Epithelial cell of esophagus (primary cell): ENCODE results near the gene GABRG3.

Source experiments
- DNase-seq: peaks from one replicate; pipeline ENCODE4 v3.0.0; 2010; ENCODE audit warnings: low read depth
- H3K4me3 ChIP-seq: 2 replicates; pipeline ENCODE4 v1.5.1; 2011; ENCODE audit warnings: mild to moderate bottlenecking, low read length, control low read depth
- TF ChIP-seq, protein P1 (sequence below): IDR thresholded peaks from 2 replicates; pipeline ENCODE4 v1.5.1; 2011; ENCODE audit warnings: low read depth, mild to moderate bottlenecking, low read length, control low read depth, inconsistent platforms; ENCODE audit not compliant: insufficient read depth; ENCODE audit errors: missing control alignments

Gene GABRG3

DNA sequence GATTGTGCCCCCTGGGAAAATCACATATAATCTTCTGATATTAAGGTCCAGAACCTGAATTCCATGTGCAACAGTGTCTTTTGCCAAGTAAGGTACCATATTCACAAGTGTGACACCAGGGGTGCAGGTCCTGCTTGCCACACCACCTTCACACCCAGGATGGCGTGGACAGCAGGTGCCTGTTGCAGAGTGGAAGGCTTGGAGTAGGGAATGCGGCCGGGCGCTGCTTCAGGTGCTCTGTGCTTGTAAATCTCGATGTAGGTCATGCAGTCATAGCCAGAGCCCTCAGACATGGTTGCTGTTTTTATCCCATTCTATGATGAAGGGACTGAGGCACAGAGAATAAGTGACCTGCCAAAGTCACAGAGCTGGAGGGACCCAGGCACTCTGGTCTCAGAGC is 34.5 kb upstream of the GABRG3 start:
- H3K4me3 ChIP-seq: no peak overlapping the region
- no peak for DNase-seq
- TF ChIP-seq, protein P1, sequence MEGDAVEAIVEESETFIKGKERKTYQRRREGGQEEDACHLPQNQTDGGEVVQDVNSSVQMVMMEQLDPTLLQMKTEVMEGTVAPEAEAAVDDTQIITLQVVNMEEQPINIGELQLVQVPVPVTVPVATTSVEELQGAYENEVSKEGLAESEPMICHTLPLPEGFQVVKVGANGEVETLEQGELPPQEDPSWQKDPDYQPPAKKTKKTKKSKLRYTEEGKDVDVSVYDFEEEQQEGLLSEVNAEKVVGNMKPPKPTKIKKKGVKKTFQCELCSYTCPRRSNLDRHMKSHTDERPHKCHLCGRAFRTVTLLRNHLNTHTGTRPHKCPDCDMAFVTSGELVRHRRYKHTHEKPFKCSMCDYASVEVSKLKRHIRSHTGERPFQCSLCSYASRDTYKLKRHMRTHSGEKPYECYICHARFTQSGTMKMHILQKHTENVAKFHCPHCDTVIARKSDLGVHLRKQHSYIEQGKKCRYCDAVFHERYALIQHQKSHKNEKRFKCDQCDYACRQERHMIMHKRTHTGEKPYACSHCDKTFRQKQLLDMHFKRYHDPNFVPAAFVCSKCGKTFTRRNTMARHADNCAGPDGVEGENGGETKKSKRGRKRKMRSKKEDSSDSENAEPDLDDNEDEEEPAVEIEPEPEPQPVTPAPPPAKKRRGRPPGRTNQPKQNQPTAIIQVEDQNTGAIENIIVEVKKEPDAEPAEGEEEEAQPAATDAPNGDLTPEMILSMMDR: no peak

DNA sequence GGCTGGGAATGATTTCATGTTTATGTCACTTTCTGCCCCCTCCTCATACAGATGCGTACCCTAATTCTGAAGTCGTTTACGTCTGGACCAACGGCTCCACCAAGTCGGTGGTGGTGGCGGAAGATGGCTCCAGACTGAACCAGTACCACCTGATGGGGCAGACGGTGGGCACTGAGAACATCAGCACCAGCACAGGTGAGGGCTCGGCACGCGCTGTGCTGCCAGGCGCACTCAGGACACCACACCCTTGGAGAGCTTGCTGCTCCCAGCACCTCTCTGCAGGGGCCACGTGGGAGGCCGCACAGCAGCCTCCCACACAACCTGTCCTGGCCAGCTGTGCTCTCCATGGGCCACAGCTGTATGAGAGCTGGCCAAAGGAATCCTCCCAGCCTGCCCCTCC is 33.8 kb upstream of the GABRG3 start:
- no peak overlapping the region for H3K4me3 ChIP-seq
- TF ChIP-seq, protein P1: no peak
- DNase-seq: no peak

DNA sequence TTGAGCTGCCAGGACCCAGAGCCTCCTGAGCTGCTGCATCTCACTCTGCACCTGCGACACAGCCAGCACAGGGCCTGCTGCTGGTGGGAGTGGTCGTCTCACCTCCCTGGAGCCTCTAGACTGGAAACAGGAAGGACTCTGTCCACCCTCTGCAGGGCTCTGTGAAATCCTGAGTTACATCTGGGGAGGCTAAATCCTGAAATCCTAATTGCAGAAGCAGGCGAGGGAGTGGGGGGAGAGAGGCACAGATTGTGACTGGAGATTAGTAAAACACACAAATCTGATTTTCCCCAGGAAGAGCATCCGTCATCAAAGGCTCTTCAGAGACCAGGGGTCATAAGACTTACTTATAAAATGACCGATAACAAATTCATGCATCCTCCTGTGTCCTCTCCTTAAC is 31.6 kb upstream of the GABRG3 start:
- TF ChIP-seq, protein P1: no peak
- no peak overlapping the region for H3K4me3 ChIP-seq
- DNase-seq: no peak

DNA sequence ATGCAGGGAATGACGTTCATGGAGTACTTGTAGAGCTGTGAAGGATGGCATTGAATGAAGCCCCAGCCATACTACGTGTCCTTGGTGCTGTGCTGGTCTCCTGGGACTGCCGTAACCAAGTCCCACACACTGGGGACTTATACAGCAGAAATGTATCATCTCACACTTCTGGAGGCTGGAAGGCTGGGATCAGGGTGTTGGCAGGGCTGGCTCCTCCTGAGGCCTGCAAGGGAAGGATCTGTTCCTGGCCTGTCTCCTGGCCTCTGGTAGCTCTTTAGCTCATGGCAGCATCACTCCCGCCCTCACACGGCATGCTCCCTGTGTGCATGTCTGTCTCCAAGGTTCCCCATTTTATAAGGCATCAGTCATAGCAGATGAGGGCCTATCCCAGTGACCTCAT is 29.5 kb upstream of the GABRG3 start:
- TF ChIP-seq, protein P1: no peak
- DNase-seq: no peak
- H3K4me3 ChIP-seq: no peak overlapping the region

DNA sequence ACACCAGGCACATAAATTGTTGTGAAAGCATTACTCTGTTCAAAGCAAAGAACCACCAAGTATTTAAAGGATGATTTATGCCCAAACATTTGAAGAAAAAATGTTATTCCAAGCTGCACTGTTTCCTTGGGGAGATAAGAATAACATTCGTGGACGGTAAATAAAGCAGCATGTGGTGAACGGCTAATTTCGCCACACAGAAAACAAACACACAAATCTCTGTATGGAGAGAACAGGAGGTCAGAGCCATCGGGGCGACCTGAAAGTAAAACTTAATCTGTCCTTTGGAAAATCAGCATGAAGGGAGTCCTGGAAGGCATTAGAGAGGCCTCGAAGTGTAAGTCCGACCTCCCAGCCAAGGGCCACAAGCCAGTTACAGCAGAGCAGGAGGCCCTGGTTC is 27.1 kb upstream of the GABRG3 start:
- TF ChIP-seq, protein P1: no peak
- DNase-seq: no peak
- no peak overlapping the region for H3K4me3 ChIP-seq

GRCh38 chr15:26945046-26945445 is 25.9 kb upstream of the GABRG3 start:
- TF ChIP-seq, protein P1: no peak
- DNase-seq: no peak
- H3K4me3 ChIP-seq: no peak overlapping the region

GRCh38 chr15:26950001-26950400 is 21.0 kb upstream of the GABRG3 start:
- no peak for DNase-seq
- TF ChIP-seq, protein P1: no peak
- H3K4me3 ChIP-seq: no peak overlapping the region
